ENCODE results near the gene SMAD7. TPM values are rescaled to one million over a fixed set of nuclear protein-coding genes. Genes with fewer than 3 reads are reported as not detected.

Gene SMAD7
- total RNA-seq, 1 donor from 2014 or later, result 34.6 TPM

- intact Hi-C loops (cut with micrococcal nuclease), result no loop called here
These were observed 49.4 kb downstream of the SMAD7 start for GRCh38 chr18:48901145-48902022.

DNA sequence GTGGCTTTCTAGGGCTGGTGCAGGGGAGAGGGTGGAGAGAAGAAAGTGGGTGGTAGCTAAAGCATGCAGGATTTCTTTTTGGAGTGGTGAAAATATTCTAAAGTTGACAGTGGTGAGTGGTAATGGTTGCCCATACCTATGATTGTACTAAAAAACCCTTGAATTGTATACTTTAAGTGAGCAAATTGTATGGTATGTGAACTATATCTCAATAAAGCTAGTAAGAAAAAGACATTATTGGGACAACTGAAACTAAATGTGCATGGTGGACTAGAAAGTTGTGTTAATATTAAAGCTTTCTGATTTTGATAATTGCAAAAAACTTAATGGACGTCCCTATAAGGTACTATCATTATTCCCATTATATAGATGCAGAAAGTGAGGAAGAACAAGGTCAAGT, 50.3 kb downstream of the SMAD7 start:
- intact Hi-C loops (cut with micrococcal nuclease), result no loop called here

DNA sequence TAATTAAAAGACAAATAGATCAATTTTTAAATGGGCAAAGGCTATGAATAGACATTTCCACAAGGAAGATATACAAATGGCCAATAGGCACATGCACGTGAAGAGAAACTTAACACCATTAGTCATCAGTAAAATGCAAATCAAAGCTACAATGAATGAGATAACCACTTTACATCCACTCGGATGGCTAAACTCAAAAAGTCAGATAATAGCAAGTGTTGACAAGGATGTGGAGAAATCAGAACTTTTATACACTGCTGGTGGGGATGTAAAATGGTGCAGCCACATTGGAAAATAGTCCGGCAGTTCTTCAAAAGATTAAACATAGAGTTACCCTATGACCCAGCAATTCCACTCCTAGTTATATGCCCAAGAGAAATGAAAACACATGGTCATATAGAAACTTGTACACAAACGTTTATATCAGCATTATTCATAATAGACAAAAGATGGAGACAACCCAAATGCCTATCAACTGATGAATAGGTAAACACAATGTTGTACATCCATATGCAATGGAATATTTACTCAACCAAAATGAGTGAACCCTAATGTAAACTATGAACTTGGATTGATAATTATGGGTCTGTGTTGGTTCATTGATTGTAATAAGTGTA, 51.1 kb downstream of the SMAD7 start:
- intact Hi-C loops (cut with micrococcal nuclease), result no loop called here

DNA sequence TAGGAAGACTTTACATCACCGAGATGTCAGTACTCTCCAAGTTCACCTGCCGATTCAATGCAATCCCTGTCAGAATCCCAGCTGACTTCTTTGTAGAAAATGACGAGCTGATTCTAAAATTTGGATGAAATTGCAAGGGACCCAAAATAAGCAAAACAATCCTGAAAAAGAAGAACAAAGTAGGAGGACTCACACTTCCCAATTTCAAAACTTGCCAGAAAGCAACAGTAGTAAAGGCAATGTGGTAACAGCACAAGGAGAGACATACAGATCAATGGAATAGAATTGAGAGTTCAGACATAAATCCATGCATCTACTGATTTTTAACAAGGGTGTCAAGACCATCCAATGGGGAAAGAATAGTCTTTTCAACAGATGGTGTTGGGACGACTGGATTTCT, 52.2 kb downstream of the SMAD7 start:
- intact Hi-C loops (cut with micrococcal nuclease), result no loop called here

GRCh38 chr18:48897531-48897930, 53.2 kb downstream of the SMAD7 start:
- intact Hi-C loops (cut with micrococcal nuclease), result no loop called here

DNA sequence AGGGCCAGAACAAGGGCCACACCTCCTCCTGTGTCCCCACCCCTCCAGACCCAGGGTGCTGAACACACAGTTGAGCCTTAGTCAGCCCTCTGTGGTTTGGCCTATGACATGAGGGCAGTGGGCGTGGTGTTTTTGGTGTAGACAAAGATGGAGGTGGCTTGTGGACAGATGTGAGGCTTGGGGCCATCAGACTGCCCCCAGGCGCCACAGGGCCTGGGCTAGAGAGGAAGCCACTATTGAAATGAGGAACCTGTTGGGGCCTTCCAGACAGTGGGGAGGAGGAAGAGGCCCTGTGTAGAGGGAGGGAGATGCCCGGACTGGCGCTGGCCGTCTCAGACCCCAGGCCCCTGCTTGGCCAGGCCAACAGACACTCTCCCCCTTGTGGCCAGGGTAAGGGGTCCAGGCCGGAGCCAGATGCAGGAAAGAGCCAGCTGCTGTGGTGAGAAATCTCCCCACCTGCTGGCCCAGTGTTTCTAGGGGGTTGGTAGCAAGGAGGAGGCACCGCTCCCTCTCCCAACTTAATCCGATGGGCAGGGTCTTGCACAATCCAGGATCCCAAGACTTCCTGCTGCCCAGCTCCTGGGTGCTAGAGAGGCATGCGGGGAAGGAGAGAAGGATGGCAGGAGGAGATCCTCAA, 53.8 kb downstream of the SMAD7 start:
- intact Hi-C loops (cut with micrococcal nuclease), result no loop called here

DNA sequence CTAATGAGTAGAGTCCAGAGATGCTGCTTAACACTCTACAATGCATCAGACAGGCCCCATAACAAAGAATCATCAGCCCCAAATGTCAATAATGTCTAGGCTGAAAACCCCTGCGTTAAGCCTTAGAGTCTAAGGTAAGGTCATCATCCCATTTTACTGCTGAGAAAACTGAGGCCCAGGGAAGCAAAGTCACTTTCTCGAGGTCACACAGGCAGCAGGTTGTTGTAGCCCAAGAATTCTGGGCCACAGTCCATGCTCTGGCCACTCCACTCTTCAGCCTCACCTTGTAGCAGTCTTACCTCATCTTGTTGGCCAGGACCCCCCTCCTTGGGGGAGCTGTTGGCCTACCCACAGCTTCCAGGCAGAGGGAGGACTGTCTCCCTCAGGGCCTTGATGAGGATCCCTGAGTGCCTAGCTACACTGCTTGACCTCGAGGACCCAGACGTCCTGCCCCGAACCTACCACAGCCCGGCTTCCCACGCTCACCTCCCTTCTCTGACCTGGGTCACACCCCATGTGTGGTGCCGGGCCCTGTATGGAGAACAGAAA, 54.4 kb downstream of the SMAD7 start:
- intact Hi-C loops (cut with micrococcal nuclease), result no loop called here

GRCh38 chr18:48894799-48895346, 55.9 kb downstream of the SMAD7 start:
- intact Hi-C loops (cut with micrococcal nuclease), result no loop called here

GRCh38 chr18:48893608-48894600, 56.9 kb downstream of the SMAD7 start:
- intact Hi-C loops (cut with micrococcal nuclease), result no loop called here

GRCh38 chr18:48893061-48893607, 57.6 kb downstream of the SMAD7 start:
- intact Hi-C loops (cut with micrococcal nuclease), result no loop called here

GRCh38 chr18:48892146-48892855, 58.5 kb downstream of the SMAD7 start:
- intact Hi-C loops (cut with micrococcal nuclease), result no loop called here

DNA sequence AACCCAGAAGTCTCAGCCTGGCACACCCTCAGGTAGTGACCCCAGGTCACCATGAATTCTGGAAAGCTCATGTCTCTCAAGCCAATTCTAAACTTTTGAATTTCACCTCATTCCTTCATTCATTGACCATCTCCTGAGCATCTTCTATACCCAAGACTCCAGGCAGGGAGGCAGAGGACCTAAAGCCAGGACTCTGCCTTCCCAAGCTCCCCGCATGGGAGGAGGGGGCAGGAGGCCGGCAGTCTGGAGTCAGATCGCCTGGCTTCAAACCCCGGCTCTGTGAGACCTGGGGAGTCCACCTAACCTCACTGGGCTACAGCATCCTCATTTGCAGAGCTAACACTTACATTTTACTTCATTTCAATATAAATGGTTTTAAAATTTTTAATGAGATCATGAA, 59.0 kb downstream of the SMAD7 start:
- intact Hi-C loops (cut with micrococcal nuclease), result no loop called here

- intact Hi-C loops (cut with micrococcal nuclease), result no loop called here
These were observed 60.6 kb downstream of the SMAD7 start for GRCh38 chr18:48889981-48890762.

GRCh38 chr18:48889115-48889941, 61.4 kb downstream of the SMAD7 start:
- intact Hi-C loops (cut with micrococcal nuclease), result no loop called here

DNA sequence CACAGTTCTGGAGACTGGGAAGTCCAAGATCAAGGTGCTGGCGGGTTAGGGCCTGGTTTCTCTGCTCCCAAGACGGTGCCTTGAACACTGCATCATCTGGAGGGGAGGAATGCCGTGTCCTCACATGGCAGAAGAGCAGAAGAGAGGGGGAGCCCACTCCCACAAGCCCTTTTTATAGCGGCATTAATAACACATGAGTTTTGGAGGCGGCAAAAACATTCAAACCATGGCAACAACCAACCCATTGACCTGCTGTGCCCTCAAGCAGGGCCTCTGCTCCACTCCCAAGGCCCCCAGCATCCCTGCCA, 62.0 kb downstream of the SMAD7 start:
- intact Hi-C loops (cut with micrococcal nuclease), result no loop called here

- intact Hi-C loops (cut with micrococcal nuclease), result no loop called here
These were observed 62.6 kb downstream of the SMAD7 start for GRCh38 chr18:48887905-48888772.

GRCh38 chr18:48887294-48887904, 63.4 kb downstream of the SMAD7 start:
- intact Hi-C loops (cut with micrococcal nuclease), result no loop called here
